GM19099 (cell line): ENCODE results near the gene HSBP1.

Experiments used
- POLR2A ChIP-seq: IDR thresholded peaks from 3 replicates; pipeline ENCODE4 v1.6.1; 2011; ENCODE audit warnings: low read depth; ENCODE audit not compliant: insufficient read length; ENCODE audit errors: extremely low read depth

The HSBP1 gene

DNA sequence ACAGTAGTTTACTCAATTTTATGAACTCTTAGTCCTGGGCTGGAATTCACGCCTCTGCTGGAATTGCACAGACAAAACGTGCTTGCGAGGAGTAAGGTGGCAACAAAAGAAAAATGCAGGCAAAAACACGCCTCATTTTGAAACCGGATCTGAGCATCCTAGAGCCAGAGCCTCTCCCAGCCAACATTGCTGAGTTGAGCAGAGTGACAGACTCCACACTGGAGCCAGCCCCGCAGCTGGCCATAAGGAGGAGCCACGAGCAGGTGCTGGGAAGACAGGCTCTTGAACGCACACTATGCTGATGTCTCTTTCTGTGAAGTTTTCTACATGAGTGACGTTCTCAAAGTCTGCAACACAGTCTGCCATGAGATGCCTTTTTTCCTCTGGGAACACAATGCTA, 14.6 kb upstream of the HSBP1 start:
- TF ChIP-seq POLR2A = no peak

DNA sequence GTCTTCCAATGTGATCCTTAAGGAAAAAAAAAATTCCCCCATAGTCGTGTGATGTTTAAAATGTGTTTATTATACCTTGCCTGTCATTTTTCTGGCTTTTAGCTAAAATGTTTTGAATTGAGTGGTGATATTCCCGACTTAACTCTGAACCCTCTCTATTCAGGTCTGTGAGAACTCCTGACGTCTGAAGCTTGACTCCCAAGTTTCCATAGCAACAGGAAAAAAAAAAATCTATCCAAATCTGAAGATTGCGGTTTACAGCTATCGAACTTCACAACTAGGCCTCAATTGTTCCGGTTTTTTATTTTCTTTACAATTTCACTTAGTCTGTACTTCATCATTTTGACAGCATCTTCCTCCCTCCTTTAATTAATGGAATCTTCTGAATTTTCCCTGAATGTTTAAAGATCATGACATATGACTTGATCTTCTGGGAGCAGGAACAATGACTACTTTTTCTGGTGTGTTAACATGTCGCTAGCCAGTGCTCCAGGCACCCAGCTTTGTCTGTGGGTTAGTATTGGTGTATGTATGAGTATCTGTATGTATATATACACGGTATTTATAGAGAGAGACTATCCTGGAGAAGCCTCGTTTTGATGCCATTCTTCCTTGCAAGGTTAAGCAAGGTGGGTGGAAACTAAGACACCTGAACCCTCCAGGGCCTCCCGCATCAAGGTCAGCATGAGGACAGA, 12.8 kb upstream of the HSBP1 start:
- no peak for TF ChIP-seq POLR2A

DNA sequence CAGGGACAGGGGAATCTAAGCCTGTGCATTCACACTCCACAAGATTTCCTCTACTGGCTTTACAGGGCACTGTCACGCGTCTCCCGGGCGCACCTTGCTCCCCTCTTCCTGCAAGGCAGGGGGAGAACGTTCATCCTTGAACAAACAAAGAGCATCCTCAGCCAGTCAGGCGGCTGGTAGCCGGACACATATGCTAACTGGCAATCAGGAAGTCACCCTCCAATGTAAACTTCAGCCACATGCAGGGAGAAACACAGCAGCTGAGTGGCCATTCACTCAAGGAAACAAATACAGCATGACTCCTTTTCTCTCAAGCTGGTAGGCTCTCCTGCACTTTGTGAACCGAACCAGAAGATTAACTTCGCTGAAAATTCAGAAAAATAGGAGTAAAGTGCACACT, 10.8 kb upstream of the HSBP1 start:
- no peak for TF ChIP-seq POLR2A

DNA sequence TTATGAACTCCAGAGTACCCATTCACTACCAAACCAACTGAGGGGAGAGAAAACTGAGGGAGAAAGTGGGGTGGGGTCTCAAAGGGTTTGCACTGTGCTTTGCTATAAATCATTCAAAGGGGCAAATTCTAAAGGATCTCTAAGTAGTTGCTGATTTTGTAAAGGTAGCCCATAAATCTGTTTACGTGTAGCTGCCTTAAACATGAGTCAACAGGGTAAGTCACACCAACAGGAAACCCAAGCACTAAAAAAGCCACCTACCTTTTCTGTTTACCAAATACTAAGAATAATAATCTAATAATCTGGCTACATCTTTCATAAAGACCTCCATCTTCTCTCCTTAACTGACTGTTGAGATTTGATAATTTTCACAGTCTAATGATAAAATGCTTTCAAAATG, 8.4 kb upstream of the HSBP1 start:
- TF ChIP-seq POLR2A = no peak

DNA sequence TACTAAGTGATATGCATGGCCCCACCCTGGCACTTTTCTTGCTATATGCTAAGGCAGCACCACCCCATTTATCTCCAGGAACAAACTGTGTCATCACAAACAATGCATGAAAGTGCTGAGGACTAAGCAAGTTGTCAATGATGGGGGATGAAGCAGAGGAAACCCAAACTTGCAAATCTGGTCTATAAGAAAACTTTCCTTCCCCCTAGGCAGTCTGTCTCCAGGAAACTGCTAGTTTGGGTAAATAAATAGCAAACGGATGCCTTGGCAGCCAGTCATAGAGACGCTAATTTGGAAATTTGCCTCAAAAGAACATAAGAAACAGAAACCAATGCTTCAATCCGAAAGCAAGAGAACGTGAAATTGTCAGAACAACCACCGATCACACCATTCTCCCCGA, 5.6 kb upstream of the HSBP1 start:
- TF ChIP-seq POLR2A = no peak

DNA sequence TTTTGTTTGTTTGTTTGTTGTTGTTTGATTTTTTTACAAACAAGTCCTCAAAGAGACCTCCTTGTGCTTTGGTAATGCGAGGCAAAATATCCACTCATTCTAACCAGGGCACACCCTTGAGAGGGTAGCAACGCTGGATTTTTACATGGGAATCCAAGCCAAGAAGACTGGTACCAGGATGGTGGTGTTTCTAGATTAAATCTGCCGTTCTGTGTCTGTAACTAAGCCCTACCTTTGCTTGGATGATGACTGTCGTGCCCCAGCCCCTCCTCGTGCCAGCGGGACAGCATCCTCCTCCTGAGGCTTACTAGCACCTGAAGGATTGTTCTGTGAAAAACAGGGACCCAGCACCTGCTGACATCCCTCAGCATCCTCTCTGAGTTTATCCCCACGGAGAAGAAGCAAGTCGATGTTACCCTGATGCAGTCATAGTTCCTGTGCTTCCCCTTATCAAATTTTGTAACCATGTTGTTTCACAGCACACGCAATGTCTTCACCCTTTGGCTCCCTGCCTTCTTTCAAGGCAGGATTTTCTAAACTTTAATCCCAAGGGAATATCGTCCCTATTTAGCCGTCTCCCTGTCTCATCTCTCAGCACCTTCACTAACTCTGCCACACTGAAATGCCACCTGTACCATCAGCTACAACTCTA, 5.1 kb upstream of the HSBP1 start:
- TF ChIP-seq POLR2A = no peak

DNA sequence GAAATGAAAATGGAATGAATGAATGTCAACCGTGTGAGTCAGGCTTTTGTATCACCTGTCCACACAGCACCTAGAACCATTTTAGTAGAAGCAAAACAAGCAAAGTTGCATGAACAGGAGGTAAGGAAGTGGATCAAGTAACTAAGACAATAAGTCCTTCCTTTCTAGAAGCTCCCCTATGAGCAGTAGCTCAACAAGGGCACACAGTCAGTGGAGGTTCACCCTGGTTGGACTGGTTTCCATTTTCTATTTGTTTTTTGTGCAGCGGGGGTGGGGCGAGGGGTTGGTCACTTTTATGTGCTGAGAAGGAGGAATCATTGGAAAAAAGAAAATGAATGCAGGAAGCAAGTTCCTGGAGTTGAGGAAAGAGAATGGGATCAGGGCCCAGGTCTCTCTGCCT, 4.0 kb upstream of the HSBP1 start:
- no peak for TF ChIP-seq POLR2A

DNA sequence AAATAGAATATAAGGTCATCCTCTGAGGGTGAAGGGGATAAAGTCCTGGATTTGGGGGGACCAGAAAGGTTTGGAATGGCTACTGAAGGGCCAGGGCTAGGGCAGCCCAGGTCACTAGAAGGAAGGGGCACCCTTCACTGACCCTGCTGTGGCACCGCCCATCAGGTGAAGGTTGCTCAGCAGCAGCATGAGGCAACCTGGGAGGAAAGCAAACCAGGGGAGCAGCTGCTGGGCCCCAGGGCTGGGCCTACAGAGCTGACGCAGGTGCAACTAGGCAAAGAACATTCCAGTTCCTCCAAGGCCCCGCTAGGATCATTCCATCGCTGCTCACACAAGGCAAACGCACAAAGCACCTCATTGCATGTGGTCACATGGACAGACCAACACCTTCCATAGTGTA, 3.4 kb upstream of the HSBP1 start:
- no peak for TF ChIP-seq POLR2A

DNA sequence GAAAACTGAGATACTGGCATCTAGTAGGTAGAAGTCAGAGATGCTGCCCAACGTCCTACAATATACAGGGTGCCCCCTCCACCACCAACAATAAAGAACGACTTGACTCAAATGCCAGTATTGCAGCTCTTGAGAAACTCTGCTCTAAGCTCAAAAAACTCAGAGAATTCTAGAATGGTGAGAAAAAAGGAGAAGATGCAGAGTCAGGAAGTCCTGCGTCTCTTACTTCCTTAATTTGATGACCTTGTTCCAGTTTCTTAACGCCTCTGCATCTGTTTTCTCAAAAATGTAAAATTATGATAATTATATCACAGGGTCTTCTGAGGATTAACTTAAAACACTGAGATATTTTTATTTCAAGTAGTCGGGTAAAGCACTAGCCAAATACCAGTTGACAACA, 1.7 kb upstream of the HSBP1 start:
- no peak for TF ChIP-seq POLR2A

DNA sequence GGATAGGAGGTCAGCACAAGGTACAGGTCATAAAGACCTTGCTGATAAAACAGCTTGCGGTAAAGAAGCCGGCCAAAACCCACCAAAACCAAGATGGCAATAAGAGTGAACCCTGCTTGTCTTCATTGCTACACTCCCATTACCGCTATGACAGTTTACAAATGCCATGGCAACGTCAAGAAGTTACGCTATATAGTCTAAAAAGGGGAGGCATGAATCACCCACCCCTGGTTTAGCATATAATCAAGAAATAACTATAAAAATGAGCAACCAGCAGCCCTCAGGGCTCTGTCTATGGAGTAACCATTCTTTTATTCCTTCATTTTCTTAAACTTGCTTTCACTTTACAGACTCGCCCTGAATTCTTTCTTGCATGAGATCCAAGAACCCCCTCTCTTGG, 1.0 kb upstream of the HSBP1 start:
- TF ChIP-seq POLR2A = no peak

DNA sequence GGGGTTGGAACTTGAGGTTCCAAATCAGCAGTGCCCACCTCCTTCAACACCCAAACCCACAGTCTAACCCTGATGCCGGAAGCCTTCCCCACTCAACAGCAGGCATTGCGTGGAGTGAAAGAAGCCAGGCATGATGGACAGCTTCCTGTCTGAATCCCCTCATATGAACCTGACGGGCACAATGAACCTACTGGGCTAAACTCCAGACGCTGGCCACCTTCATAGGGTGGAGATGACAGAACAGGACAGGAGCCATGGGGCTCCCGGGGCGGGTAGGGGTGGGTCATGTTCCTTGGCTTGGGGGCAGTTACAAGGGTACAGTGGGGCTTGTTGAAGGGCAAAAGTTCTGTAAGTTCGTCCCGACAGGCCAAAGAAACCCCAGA, 460 bp upstream of the HSBP1 start:
- no peak for TF ChIP-seq POLR2A

DNA sequence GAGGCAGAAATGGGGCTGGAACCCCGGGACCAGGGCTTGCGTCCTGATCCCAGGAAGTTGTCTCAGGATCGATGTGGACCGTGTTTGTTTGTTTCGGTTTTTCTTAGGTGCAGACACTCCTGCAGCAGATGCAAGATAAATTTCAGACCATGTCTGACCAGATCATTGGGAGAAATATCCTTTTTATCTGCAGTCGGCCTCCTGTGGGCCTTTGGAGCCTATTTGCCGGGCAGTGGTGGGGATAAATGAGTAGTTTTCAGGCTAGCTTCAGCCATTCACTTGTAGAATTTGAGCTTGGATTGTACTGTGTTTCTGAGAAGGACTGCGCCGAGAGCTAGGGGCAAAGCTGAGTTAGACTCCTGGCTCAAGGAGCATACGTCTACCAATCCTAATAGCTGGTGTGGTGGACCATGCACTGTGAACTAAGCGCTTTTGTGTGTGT, 816 bp downstream of the HSBP1 start:
- TF ChIP-seq POLR2A = no peak

DNA sequence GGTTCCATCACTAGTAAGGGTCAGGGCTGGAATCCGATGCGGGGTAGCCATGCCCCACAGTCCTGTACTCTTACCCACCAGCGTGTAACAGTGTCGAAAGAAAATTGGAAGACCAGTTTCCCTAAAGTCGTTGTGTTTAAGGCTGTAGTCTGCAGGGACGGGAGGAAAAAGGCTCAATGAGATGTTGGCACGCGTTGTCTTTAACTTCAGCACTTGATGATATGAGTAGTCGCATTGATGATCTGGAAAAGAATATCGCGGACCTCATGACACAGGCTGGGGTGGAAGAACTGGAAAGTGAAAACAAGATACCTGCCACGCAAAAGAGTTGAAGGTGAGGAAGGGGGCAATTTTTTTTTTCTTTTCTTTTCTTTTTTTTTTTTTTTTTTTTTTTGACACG, 1.3 kb downstream of the HSBP1 start:
- no peak for TF ChIP-seq POLR2A

DNA sequence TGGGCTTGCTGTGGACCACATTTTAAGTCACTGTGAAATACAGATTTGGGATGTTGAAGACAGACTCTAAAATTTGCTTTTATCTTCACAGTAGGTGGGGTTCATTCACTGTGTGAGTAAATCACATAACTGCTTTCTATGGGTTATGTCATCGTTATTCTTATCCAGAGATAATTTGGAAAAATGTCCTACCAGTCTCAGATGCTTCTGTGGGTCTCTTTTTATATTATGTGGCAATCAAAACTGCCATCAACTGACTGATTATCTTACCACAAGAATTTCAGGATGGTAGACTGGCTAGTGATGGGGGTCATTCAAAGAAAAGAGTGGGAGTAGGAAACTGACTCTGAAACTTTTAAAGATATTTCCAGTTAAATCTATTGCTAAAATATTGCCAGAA, 3.1 kb downstream of the HSBP1 start:
- no peak for TF ChIP-seq POLR2A

DNA sequence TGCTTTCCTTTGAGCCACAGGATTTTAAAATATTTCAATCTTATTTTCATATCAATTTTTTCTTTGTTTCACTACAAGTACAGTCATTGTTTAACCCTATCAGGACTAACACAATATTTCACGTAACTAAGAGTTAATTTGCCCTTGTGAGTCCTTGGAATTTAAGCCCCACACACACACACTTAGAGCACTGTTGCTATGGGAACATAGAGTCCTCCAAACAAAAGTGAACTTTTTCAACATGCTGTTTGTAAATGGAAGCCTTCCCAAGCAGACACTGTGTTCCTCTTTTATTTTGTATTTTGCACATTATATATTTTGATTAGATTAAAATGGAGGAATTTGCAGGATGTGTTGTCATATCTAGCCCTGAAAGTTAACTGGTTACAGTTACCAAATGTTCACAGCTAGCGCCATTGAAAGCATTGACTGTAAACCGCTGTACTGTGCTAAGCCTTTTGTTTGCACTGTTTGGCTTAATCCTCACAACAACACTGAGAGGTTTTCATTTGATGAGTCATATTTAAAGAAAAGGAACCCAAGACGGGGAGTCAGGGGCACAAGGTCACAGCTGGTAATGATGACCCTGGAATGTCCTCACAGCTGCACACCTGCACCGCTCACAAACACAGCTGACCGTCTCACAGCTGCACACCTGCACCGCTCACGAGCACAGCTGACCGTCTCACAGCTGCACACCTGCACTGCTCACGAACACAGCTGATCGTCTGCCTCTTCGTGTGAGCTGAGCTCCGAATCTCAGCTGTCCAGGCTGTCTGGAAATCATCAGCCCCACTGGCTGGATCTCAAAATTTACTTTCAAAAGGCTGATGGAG, 6.3 kb downstream of the HSBP1 start:
- TF ChIP-seq POLR2A = no peak

DNA sequence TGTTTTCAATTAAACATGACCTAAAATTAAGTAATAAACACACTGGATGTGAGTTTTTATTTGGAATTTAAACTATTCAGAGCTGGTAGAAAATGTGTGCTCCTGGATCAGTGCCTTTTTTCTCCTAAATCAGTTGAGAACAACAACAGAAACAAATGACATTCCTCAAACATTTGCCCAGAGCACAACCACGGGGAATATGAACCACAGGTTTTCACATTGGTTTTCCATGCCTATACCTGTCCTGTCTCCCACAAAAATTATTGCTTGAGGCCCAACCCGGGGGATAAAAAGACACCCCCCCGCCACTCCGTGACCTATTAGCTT, 6.8 kb downstream of the HSBP1 start:
- TF ChIP-seq POLR2A = no peak
